Measurements from ENCODE around the gene GPS2. TPM values are rescaled to one million over a fixed set of nuclear protein-coding genes. Genes with fewer than 3 reads are reported as not detected.

GPS2 gene
- total RNA-seq, 1 experiment from 2014 or later = 62.6 TPM

DNA sequence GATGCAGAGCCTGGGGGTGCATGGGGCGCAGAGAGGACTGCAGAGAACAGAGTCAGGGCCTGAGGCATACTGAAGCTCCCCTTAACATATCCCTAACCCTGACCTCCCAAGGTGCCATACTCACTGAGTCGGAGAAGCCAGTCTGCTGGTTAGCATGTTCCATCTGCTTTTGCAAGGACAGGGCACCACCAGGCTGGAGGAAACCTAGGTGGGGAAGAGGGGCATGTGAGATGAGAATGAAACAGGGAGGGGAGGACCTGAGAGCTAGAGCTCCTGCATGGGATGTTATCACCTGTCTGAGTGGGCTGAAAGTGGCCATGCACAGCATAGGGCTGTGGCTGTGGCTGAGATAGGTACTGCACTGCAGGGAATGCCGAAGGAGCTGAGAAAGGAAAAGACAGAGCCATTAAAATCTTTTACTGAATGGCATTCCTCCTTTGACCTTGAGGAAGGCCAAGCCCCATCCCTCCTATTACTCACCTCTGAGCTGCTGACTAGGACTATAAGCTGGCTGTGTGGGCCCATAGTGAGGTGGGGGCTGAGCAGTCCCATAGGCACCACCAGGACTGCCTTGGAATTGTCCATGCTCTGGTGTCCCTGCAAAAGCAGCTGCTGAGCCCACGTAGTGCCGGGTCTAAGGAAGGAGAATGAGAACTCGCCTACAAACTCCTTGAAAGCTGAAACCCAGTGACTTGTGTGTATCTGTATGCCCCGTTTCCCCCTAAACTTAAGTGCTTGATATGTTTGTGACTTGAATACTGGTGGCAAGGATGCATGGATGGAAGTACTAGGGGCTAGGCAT lies 1.9 kb downstream of the GPS2 start:
- H2BK15ac ChIP-seq (ENCODE audit: low read depth, low read length) = no peak overlapping the region
- H3K4me2 ChIP-seq (ENCODE audit: insufficient read depth, insufficient read length, low read length) = peak overlapping the region; percentile 61
- no peak overlapping the region for H3K27ac ChIP-seq (ENCODE audit: insufficient read length, low read depth, low read length)
- H3K27me3 ChIP-seq (ENCODE audit: insufficient read depth, low read length) = no peaks in the 10 kb centered on the region
- no peak overlapping the region for H2BK5ac ChIP-seq (ENCODE audit: insufficient read length, low read length)
- no peak overlapping the region for H3K18ac ChIP-seq (ENCODE audit: insufficient read length, low read depth, low read length)
- H2BK120ac ChIP-seq (ENCODE audit: low read depth, low read length, poor library complexity, severe bottlenecking) = no peak overlapping the region
- peak overlapping the region; percentile 71 to 87 for H3K4me3 Mint-ChIP-seq
- DNase-seq = peak; percentile 60
- no peak overlapping the region for H4K8ac ChIP-seq (replicated peaks; ENCODE audit: insufficient read length, low read depth, low read length)
- H3K79me2 ChIP-seq (ENCODE audit: insufficient read depth, low read length) = peaks cover 19% of the 10 kb centered on the region
- WGBS (ENCODE audit: extremely low coverage, insufficient read length, low lambda C conversion rate) = no CpG with 5 or more reads among the region's 7 CpGs
- TF ChIP-seq, protein P1, sequence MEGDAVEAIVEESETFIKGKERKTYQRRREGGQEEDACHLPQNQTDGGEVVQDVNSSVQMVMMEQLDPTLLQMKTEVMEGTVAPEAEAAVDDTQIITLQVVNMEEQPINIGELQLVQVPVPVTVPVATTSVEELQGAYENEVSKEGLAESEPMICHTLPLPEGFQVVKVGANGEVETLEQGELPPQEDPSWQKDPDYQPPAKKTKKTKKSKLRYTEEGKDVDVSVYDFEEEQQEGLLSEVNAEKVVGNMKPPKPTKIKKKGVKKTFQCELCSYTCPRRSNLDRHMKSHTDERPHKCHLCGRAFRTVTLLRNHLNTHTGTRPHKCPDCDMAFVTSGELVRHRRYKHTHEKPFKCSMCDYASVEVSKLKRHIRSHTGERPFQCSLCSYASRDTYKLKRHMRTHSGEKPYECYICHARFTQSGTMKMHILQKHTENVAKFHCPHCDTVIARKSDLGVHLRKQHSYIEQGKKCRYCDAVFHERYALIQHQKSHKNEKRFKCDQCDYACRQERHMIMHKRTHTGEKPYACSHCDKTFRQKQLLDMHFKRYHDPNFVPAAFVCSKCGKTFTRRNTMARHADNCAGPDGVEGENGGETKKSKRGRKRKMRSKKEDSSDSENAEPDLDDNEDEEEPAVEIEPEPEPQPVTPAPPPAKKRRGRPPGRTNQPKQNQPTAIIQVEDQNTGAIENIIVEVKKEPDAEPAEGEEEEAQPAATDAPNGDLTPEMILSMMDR (conservative IDR thresholded peaks at IDR 0.05) = peak; percentile 43
- H3K4me1 Mint-ChIP-seq = peaks cover 38 to 39% of the 10 kb centered on the region in 2 experiments
- peaks cover 18% of the 10 kb centered on the region for H3K23me2 ChIP-seq (ENCODE audit: insufficient read length, low read depth, low read length, poor library complexity, severe bottlenecking)
- H3K27ac Mint-ChIP-seq = peak overlapping the region in 2 of 3 experiments; percentile 60 to 86; a peak in 5 of 7 replicates
- H2BK12ac ChIP-seq (ENCODE audit: insufficient read length, low read depth, low read length) = no peak overlapping the region
- H3K23ac ChIP-seq (ENCODE audit: insufficient read length, low read depth, low read length) = no peak overlapping the region
- H3K9ac ChIP-seq (ENCODE audit: extremely low read depth, insufficient read length, low read length) = no peak overlapping the region
- no peaks in the 10 kb centered on the region; the same call in 1 of the 2 replicates for H3K27me3 Mint-ChIP-seq (ENCODE audit: low read depth)
- peaks cover 2% of the 10 kb centered on the region; the same call in 1 of the 2 replicates for H3K4me1 ChIP-seq (ENCODE audit: insufficient read depth, low read length)
- no peak overlapping the region for H2AFZ ChIP-seq (ENCODE audit: low read length)
- no peaks in the 10 kb centered on the region for H3K9me3 ChIP-seq (ENCODE audit: control insufficient read depth, low read depth, low read length)
- no peak overlapping the region for H2BK20ac ChIP-seq (ENCODE audit: low read depth, low read length, poor library complexity, severe bottlenecking)
- H3T11ph ChIP-seq (ENCODE audit: low read length) = no peak overlapping the region
- H3K79me1 ChIP-seq (ENCODE audit: insufficient read depth, low read depth, low read length, poor library complexity, severe bottlenecking) = no peaks in the 10 kb centered on the region
- H3K14ac ChIP-seq (ENCODE audit: insufficient read depth, low read length) = no peak overlapping the region
- no peak overlapping the region for H2AK5ac ChIP-seq (ENCODE audit: insufficient read length, low read length)
- no peak overlapping the region for H3K56ac ChIP-seq (ENCODE audit: insufficient read length, low read depth, low read length)
- no peaks in the 10 kb centered on the region for H4K20me1 ChIP-seq (ENCODE audit: control insufficient read depth, insufficient read depth, insufficient read length)
- no peaks in the 10 kb centered on the region for H3K9me3 Mint-ChIP-seq
- no peak overlapping the region for H4K91ac ChIP-seq (ENCODE audit: insufficient read length, low read depth, low read length)
- H3K4ac ChIP-seq (ENCODE audit: low read depth, low read length) = no peak overlapping the region
- peaks cover 56 to 81% (median 76%) of the 10 kb centered on the region in 3 experiments for H3K36me3 Mint-ChIP-seq (ENCODE audit: insufficient read depth in 1 of 3, low read depth in 3 of 3)
- no peak overlapping the region for H4K5ac ChIP-seq (ENCODE audit: insufficient read length, low read depth, low read length)

All from H9 (cell line).